HG03439 (cell line): ENCODE measurements around the gene CCDC146.
A peak's percentile ranks its signal among the peaks of the same experiment; 100 is the strongest.
"Not testable (repeated sequence)": the region's sequence is repeated elsewhere in the genome, so short reads cannot be mapped to it uniquely, and the experiment has no call there.

Experiments used
- ATAC-seq: cut with Tn5 transposase; IDR thresholded peaks from one replicate; pipeline ENCODE4 v1.9.1; 2021; ENCODE audit warnings: mild to moderate bottlenecking, moderate library complexity; ENCODE audit not compliant: unreplicated experiment

CCDC146 gene, protein sequence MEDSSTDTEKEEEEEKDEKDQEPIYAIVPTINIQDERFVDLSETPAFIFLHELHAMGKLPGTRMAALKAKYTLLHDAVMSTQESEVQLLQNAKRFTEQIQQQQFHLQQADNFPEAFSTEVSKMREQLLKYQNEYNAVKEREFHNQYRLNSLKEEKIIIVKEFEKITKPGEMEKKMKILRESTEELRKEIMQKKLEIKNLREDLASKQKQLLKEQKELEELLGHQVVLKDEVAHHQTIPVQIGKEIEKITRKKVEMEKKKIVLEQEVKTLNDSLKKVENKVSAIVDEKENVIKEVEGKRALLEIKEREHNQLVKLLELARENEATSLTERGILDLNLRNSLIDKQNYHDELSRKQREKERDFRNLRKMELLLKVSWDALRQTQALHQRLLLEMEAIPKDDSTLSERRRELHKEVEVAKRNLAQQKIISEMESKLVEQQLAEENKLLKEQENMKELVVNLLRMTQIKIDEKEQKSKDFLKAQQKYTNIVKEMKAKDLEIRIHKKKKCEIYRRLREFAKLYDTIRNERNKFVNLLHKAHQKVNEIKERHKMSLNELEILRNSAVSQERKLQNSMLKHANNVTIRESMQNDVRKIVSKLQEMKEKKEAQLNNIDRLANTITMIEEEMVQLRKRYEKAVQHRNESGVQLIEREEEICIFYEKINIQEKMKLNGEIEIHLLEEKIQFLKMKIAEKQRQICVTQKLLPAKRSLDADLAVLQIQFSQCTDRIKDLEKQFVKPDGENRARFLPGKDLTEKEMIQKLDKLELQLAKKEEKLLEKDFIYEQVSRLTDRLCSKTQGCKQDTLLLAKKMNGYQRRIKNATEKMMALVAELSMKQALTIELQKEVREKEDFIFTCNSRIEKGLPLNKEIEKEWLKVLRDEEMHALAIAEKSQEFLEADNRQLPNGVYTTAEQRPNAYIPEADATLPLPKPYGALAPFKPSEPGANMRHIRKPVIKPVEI

DNA sequence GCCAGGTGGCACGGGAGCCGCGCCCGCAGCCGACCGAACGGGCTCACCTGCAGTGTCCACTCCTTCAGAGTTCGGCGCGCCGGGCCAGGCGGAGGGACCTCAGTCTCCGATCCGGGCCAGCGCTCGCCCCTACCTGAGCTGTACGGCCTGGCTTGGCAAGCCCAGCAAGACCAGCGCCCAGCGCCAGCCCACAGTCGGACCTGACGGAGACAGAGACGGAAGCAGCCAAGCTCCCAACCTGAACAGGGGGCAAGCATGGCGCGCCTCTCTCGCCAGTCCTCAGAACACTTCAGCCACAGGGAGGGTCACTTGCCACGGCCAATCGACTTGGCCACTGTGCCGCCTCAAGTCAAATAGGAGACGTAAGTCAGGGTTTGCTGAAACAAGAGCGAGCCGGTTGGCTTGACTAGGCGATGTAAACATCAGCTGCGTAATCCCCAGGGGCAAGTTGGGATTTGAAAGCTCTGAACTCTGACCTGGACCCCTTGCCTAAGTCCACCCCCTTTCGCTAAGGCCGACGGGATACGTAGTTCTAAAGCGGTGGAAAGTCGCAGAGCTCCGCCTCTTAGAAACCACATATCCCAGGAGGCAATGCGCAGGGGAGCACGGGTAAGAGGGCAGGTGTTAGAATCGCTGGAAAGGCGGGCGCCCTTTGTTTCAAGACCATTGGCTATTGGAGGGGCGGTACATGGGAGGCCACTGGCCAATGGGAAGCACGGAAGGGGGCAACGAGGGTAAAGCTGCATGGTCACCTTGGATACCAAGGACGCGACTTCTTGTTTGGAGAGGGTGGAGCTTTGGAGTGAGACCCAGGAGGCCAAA lies at the start of gene CCDC146:
Gene CCDC146 (plus strand): TSS at position 756 of the 822 bp plus-strand sequence. CDS start 45,054 bp downstream, outside the sequence.
- ATAC-seq = peak; percentile 98

DNA sequence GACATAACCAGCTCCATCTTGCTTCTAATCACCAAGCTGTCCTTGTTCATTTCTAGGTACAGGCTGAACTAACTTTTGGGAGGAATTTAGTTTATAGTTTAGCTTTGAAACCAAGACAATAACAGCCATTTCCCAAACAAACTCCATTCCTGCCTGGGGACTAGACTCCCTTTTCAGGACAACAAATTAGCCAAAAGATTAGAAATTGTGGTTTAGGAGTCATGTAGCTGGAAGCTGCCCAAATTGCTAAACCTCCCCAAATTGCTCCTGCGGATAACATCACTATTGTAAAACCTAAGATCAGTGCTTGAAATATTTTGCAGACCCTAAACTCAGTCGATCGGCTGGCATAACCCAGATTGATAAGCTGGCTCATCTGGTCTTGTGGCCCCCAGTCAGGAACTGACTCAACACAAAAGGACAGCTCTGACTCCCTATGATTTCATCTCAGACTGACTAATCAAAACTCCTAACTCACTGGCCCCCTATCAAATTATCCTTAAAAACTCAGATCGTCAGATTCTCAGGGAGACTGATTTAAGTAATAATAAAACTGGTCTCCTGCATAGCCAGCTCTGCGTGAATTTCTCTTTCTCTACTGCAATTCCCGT lies 47.5 kb upstream of the CCDC146 start:
- ATAC-seq = not testable (repeated sequence)

DNA sequence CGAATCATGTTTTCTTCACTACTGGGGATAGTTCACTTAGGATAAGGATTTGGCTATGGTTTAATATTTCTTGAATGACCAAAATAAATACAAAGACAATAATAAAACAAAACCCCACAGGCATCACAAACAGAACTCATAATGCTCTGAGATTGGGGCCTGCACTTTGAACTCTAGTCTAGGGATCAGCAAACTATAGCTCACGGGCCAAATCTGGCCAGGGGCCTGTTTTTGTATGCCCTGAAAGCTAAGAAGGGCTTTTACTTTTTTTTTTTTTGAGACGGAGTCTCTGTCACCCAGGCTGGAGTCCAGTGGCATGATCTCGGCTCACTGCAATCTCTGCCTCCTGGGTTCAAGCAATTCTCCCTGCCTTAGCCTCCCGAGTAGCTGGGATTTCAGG lies 45.4 kb upstream of the CCDC146 start:
- not testable (repeated sequence) for ATAC-seq

DNA sequence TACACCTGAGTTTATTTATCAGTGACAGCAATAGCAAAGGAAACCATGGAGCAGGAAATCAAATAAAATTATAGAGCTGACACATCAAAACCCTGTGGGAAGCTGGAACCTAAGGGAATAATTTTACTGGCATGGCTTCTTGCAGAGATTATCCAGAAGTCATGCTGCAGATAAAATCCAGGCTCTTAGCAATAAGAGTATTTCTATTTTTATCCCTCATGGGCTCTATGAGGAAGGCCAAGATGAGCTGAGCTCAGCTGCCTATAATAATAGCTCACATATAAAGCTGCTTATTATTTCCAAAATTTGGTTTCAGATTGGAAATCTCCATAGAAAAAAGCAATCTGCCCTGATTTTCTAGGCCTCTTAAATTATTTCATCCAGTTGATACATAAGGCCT lies 43.3 kb upstream of the CCDC146 start:
- ATAC-seq = not testable (repeated sequence)

GRCh38 chr7:77079624-77080023 lies 42.8 kb upstream of the CCDC146 start:
- not testable (repeated sequence) for ATAC-seq

DNA sequence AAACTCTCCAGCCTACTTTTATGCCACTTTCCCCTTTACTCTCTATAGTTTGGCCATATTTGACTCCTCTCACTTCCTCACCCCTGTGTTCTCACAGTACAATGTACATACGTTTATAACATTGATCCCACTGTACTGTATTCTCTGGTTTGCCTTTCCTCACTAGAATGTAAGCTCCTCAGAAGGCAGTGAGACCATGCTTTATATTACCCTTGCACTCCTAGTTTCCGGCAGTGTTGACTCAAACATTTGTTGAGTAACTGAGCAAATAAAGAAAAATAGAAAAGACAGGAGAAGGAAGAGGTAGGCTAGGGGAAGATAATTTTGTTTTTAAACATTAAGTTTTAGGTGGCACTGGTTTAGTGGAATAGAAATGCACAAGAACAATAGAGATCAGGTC lies 42.2 kb upstream of the CCDC146 start:
- not testable (repeated sequence) for ATAC-seq

- not testable (repeated sequence) for ATAC-seq
Measured at GRCh38 chr7:77082192-77082591, 40.2 kb upstream of the CCDC146 start.

DNA sequence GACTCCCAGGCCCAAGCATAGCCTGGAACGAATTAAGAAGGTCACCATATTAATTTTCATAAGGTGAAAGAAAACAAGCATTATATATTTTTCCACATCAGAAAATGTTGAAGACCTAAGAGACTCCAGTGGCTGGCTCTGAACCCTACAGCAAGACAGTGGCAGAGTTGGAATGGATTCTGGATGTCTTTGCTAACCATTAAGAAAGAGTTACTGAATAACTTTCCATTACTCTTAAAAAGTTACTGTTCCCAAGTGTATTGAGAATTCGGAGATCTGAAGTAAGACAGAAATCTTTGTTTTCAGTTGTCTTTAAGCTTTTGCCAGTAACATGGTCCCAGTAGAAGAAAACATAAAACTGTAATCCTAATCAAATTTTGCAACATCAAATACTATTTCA lies 30.1 kb upstream of the CCDC146 start:
- not testable (repeated sequence) for ATAC-seq

GRCh38 chr7:77100501-77100900 lies 21.9 kb upstream of the CCDC146 start:
- not testable (repeated sequence) for ATAC-seq

DNA sequence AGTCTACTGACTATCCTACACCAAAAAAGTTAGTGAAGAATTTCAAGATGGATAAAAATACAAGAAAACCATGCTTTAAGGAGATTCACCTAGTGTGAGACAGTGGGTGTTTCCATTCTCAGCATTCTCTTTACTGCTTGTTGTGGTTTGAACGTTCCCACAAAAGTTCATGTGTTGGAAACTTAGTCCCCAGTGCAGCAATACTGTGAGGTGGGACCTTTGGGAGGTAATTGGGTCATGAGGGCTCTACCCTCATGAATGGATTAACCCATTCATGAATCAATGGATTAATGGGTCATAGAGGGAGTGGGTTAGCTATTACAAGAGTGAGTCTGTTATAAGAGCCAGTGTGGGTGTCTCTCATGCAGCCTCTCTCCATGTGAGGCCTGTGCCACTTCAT lies 21.2 kb upstream of the CCDC146 start:
- not testable (repeated sequence) for ATAC-seq

- not testable (repeated sequence) for ATAC-seq
Measured at GRCh38 chr7:77102671-77103070, 19.7 kb upstream of the CCDC146 start.

DNA sequence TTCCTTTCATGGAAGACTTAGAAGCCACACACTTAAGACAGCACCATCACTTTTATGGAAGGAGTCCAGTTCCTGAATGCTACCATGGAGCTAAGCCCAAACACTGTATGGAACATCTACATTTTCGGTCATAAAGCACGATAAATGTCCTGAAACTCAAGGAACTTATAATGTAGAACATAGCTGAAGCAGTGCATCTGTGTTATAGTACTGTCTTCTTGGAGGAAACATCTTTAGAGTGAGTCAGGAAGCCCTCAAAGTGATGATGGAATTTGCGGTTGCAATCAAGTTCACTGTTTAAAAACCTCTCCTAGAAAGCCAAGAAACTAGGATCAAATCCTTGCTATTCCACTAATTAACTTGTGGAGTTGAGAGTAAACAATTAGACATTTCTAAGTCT lies 16.5 kb upstream of the CCDC146 start:
- not testable (repeated sequence) for ATAC-seq

GRCh38 chr7:77107659-77108058 lies 14.8 kb upstream of the CCDC146 start:
- not testable (repeated sequence) for ATAC-seq

DNA sequence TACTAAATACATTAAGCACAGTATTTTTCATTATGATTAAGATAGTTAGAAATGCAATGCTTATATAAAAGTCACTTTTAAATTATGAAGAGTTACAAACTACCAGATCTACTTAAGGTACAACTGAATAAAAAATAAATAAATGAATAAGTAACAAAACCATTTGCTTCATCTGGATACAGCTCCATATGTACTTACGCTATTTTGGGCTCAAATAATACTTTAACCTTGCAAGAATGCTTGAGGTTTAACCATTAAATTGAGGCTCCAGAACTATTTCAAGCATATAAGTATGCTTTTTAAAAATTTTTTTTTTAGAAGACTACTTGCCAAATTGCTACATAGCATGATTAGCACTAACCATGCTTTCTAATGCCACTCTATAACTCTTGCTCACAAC lies 14.1 kb upstream of the CCDC146 start:
- not testable (repeated sequence) for ATAC-seq

- not testable (repeated sequence) for ATAC-seq
Measured at GRCh38 chr7:77112719-77113306, 9.6 kb upstream of the CCDC146 start.

GRCh38 chr7:77125486-77125885 lies 3.1 kb downstream of the CCDC146 start:
- not testable (repeated sequence) for ATAC-seq

- ATAC-seq = not testable (repeated sequence)
Measured at GRCh38 chr7:77127009-77127408, 4.6 kb downstream of the CCDC146 start.

- ATAC-seq = peak; percentile 55
Measured at GRCh38 chr7:77128582-77129410, 6.4 kb downstream of the CCDC146 start.

DNA sequence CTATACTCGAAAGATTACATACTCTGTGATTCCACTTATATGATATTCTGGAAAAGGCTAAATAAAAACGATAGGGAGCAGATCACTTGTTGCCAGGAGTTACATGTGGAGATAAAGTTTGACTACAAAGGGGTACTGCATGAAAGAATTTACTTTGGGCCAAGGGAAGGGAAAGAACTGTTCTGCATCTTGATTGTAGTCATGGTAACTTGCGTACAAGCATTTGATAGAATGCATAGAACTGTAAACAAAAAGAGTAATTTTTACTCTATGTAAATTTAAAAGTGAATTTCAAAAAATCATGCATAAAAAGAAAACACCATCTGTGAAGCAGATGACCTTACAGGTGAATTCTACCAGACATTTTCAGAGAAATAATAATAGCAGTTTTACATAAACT lies 9.4 kb downstream of the CCDC146 start:
- not testable (repeated sequence) for ATAC-seq
